HG03095 (cell line): ENCODE data around the gene SRBD1.

Source experiments
- ATAC-seq: cut with Tn5 transposase; IDR thresholded peaks from one replicate; pipeline ENCODE4 v1.9.1; 2021; ENCODE audit warnings: moderate library complexity; ENCODE audit not compliant: unreplicated experiment

The SRBD1 gene

GRCh38 chr2:45611020-45611859 lies at the start of gene SRBD1:
Gene SRBD1 (minus strand): TSS chr2:45611267. CDS start chr2:45605441, 5,826 bp downstream.
- peak; percentile 89 for ATAC-seq

GRCh38 chr2:45654250-45654649 lies 43.2 kb upstream of the SRBD1 start:
- ATAC-seq: no peak

DNA sequence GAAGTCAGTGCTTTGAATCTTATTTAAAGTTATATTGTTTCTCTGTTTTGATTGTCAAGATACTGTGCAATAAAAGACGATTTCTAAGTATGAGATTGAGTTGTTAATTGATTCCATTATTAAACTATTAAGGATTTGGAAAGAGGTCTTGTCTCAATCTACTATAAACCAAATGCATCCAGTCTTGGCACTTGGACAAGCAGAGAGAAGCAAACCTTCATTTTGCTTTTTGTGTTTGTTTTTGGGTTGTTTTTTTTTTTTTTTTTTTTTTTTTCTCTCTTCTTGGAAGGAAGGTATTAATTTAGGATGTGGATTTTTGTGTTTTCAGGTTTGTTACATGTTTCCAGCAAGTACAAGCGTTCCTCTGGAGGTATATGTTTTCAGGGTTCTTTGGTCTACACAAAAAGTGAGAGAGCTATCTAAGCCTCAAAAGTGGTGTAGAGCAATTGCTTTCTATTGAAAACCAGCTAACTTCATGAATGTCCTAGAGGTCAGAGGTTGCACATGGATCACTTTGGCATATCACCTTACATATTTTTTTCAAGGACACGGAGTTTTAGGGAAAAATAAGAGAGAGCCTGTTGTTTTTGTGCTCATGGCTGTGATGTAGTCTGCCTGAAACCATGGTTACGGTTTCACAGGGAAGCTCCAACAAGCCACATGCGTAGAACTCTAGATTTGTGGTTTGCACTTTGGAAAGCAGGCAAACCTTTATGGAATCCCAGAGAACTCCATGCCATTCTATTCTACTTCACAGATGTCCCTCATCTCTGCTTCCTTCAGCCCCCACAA lies 42.3 kb upstream of the SRBD1 start:
- ATAC-seq: no peak

GRCh38 chr2:45652090-45653031 lies 41.3 kb upstream of the SRBD1 start:
- ATAC-seq: no peak

DNA sequence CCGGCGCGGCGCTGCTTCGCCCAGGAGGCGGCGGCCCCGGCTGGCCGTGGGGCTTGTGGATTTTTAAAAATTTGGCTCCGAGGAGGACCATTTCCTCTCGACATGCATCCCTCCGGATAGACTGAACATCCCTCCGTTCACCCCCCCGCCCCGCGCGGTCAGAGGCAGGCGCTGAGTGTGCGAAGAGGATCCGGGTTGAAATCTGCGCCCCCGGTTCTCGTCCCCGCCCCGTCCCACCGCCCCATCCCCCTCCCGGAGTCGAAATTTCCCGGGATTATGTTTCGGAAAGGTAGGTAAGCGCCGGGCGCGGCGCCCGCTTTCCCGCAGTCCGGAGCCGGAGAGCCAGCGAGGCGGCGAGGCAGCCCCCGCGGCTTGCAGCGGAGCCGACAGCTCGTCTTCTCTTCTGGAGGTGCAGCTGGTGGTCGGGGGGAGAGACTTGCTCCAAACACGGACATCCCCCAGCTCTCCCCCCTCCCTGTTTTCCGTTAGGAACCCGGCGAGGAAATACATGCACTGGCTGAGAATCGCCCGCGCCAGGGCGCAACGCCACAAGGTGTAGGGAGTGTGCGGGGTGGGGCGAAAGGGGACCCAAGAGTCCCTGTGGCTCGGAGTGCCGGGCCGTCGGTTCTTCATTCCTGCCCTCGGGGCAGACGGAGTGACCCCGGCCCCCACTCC lies 40.5 kb upstream of the SRBD1 start, which contains the start of gene PRKCE:
PRKCE (plus strand) TSS at position 261 of the 675 bp plus-strand sequence.
- peak; percentile 3 for ATAC-seq

DNA sequence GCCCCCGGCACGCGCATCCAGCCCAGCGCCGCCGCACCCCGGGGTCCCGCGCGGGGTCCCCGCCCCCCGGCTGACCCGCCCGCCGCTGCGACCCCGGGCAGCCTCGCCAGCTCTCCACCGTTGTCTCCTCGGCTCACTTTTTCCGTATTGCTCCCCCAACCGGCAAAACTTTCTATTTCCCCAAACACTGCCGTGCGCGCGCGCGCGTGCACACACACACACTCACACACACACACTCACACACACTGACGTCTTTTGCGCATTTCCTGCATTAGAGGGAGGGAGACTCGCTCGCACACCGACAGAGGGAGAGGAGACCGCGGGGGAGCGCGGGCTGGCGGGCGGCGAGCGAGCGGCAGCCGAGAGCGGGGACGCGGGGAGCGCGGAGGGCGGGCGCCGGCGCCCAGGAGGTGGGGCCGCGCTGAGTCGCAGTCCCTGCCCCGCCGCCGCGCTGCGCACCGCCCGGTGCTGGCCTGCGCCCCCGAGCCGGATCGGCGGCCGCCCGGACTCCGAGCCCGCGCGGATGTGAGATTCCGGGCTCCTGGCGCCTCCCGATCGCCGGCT lies 39.9 kb upstream of the SRBD1 start:
- ATAC-seq: peak; percentile 57

- peak; percentile 36 for ATAC-seq
Observed at GRCh38 chr2:45649858-45650811, 39.1 kb upstream of the SRBD1 start.

DNA sequence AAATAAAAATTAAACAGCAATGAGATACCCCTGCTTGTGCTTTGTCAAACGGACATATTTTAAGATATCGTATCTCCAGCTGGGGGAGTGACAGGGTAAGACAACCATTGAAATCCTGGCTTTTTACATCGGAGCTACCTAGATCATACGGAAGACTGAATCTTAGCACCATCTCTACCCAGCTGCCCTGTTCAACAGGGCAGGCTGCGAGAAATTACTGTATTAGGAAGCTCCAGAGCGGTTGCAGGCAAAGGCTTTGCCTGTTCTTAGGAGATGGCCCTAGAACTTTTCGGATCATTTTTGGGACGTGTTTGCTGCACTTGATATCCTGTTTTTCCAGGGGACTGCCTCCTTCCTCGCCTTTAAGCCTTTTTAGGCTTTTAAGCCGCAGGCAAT lies 38.4 kb upstream of the SRBD1 start:
- no peak for ATAC-seq

DNA sequence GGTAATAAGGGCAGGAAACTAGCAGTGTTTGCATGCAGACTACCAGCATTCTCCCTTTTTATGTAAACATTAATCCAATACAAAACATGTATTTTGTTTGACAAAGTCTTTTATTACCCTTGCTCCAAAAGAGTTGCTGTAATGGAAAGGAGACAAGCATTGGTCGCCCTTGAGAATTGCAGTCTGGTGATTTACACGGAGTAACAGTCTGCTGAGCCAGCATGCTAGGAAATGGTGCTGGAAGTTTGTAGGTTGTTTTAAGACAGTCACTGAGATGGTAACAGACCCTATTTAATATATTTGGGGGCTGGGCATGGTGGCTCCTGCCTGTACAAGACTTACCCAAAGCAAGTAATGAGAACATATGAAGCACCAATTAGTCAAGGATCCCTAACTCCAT lies 37.6 kb upstream of the SRBD1 start:
- ATAC-seq: no peak

GRCh38 chr2:45647986-45648520 lies 37.0 kb upstream of the SRBD1 start:
- no peak for ATAC-seq

DNA sequence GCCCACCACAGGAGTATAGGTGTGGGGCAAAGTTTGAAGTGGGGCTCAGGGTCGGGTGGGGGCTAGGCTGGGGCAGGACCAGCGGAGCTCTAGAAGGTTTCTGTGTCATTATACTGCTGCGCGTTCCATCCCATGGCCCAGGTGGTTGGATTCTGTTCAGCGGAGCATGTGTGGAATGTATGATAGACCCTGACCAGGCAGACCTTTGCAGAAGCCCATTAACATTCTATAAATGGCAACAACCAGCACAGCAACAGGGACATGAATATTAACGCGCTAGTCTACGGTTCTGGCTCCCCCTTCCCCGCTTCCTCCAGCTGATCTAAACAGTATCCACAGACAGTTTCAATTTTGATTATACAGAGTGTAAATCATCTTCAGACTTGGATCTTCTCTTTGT lies 36.3 kb upstream of the SRBD1 start:
- ATAC-seq: no peak

GRCh38 chr2:45646289-45646688 lies 35.2 kb upstream of the SRBD1 start:
- ATAC-seq: no peak

DNA sequence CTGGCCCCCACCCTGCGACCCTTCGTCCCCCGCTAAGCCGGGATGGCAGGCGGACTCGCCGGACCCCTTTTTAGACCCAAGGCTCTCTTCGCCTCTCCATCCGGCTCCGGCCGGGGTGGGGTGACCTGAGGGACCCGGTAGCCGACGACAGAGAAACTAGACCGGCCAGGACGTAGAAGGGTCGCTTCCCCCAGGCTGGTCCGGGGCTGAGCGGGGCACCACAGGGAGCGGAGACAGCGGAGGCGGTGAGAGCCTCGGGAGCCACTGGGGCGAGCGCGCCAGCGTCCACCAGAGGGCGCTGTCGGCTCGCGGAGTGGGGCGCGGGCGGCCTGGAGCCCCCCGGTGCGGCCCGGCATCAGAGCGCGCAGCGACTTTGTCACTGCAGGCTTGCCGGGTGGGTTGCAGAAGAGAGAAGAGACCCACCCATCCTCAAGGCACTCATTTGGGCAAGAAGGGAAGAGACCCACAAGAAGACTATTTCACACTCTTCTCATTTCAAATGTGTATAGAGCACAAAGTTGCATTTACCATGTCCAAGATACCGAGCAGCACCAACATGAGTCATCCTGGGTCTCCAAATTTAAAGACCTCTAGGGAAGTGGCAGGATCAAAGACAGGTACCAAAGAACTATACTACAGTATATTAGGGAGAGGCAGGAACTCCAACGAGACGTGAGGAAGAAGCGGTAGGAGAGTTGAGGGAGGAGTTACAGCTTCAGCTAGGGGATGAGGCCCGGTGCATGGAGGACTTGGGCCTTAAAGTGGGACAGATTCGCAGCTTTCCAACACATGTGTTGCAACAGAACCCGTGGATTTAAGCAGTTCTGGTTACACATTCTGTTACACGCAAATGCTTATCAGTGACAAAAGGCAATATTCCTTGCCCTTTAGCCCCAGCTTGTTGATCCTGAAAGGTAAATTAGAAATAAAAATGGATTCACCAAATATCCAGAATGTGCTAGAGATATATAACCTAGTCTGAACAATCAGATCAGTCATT lies 32.8 kb upstream of the SRBD1 start:
- peak; percentile 83 for ATAC-seq

DNA sequence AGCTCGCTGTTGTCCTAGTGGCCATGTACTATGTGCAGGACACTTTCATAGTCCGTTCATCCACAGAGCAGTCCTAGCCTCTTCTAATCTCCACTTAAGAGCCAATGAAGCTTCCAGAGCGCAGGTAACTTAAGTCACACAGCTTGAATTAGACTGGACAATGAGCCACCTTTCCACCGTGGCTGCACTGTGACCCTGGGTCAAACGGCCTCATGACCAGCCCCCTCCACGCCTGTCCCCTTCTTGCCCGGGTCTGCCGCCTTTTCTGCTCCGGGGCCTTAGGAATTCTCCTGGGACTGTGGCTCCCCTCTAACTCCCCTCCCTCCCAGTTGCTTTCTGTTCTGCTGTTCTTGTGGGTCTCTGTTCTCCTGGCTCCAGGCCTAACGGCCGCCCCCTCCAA lies 32.0 kb upstream of the SRBD1 start:
- ATAC-seq: no peak

GRCh38 chr2:45640576-45640975 lies 29.5 kb upstream of the SRBD1 start:
- ATAC-seq: no peak

DNA sequence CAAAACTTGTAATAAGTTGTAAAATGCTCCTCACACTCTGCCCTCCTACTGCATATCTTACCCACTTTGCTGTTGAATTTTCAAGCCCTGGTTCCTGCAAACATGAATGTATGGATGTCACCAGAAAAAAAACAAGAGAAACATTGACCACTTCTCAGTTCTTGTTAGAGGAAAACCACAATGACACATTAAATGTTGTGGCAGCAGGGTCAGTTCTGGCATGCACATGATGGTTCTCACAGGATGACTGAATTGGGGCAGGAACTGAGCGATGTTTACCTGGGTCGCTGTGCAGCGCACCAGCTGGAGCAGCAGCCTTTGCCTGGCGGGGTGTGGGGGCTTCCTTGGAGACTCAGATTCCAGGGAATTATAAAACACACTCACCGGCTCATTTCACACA lies 26.4 kb upstream of the SRBD1 start:
- no peak for ATAC-seq

DNA sequence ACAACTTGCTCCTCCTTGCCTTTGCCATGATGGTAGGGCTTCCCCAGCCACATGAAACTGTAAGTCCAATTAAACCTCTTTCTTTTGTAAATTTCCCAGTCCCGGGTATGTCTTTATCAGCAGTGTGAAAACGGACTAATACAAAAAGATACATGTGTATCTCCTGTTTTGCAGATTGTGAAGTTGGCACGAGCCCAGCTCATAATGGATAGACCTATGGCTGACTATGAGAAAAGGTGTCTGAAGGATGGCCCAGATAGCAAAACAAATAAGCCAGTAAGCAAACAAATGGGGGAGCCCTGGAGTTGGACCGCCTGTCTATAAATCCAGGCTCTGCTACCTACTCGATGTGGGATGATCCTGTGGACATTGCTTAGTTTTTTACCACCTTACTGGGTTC lies 24.9 kb upstream of the SRBD1 start:
- ATAC-seq: no peak
